ENCODE measurements around the gene HMX2. TPM values are rescaled to one million over a fixed set of nuclear protein-coding genes. Genes with fewer than 3 reads are reported as not detected.

The HMX2 gene
- total and polyA plus RNA-seq, 2 of the 8 experiments (the other 6 are each of a cell fraction or from before 2014, with no cell fraction given), result 2.0 to 2.7 TPM

DNA sequence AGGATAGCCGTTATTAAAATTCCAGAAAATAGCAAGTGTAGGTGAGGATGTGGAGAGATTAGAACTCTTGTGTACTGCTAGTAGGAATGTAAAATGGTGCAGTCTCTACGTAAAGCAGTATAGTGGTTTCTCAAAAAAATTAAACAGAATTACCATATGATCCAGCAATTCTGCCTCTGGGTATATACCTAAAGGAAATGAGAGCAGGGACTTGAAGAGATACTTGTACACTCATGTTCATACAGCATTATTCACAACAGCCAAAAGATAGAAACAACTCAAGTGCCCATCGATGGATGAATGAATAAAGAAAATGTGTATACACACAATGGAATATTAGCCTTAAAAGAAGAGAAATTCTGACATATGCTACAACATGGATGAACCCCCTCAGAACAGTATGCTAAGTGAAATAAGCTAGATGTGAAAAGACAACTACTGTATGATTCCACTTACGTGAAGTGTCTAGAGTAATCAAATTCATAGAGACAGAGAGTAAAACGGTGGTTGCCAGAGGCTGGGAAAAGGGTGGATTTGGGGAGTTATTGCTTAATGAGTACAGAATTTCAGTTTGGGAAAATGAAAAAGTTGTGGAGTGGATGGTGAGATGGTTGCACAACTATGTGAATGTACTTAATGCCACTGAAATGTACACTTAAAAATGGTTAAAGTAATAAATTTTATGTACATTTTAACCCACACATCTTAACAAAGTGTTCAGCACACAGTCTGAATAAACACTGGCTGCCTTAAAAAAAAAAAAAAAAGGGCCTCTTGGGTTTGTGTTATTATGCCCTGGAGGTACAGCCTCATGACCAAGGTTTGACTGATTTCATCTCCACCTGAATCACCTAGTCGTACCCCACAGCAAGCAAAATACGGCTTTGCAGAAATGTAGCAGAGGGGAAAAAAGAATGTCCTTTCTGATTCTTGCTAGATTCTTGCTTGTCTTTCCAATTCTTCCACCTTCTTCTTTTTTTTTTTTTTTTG is 32.5 kb downstream of the HMX2 start:
- FAIRE-seq, result no peak
- Histone ChIP-seq H3K18ac (ENCODE audit: extremely low read depth, low read length) (no peak overlapping the region), H4K8ac (ENCODE audit: extremely low read depth, insufficient read depth, low read length) (no peak overlapping the region), H3K4me2 (ENCODE audit: insufficient read depth in 1 of 2, low read depth in 2 of 2, low read length in 2 of 2) (no peak overlapping the region), H4K20me1 (replicated peaks in 1 of 2; ENCODE audit: control insufficient read depth in 1 of 2, insufficient read depth in 2 of 2, low read length in 2 of 2) (no peaks in the 10 kb centered on the region), H3K79me2 (ENCODE audit: control insufficient read depth in 1 of 2, insufficient read depth in 2 of 2, low read length in 2 of 2) (no peaks in the 10 kb centered on the region; a peak in 1 of 4 replicates), H3K14ac (ENCODE audit: insufficient read length) (no peak overlapping the region), H3K9me3 (ENCODE audit: insufficient read depth in 2 of 2, low read depth in 1 of 2, low read length in 1 of 2) (no peaks in the 10 kb centered on the region; a peak in 1 of 4 replicates), H3K56ac (replicated peaks; ENCODE audit: insufficient read length, low read depth, low read length) (no peak overlapping the region), H2AFZ (ENCODE audit: low read length) (no peak overlapping the region), H3K4me1 (replicated peaks in 1 of 4; ENCODE audit: control insufficient read depth in 3 of 4, insufficient read depth in 4 of 4, low read length in 3 of 4) (no peaks in the 10 kb centered on the region), H3K4me3 (ENCODE audit: extremely low read depth in 1 of 4, insufficient read depth in 2 of 4, low read depth in 3 of 4, low read length in 4 of 4) (no peak overlapping the region), H2BK120ac (replicated peaks; ENCODE audit: low read depth, low read length) (no peak overlapping the region), H3K4ac (replicated peaks; ENCODE audit: insufficient read length, low read depth, low read length) (no peak overlapping the region), H2AK5ac (ENCODE audit: low read depth, low read length) (no peak overlapping the region), H3K79me1 (ENCODE audit: low read depth, low read length) (no peaks in the 10 kb centered on the region; the same call in 1 of the 2 replicates), H2BK12ac (ENCODE audit: low read depth, low read length) (no peak overlapping the region), H3K36me3 (ENCODE audit: control insufficient read depth in 2 of 4, insufficient read depth in 4 of 4, low read length in 3 of 4) (peaks cover 0 to 5% (median 3%) of the 10 kb centered on the region in 4 experiments; a peak in 5 of 8 replicates), H4K91ac (replicated peaks; ENCODE audit: insufficient read length, low read length) (no peak overlapping the region), H4K5ac (ENCODE audit: insufficient read length, low read depth, low read length) (no peak overlapping the region), H3K27ac (ENCODE audit: low read depth, low read length) (no peak overlapping the region), H2BK5ac (ENCODE audit: low read depth, low read length) (no peak overlapping the region), H3K27me3 (replicated peaks in 1 of 4; ENCODE audit: control insufficient read depth in 3 of 4, extremely low read depth in 1 of 4, insufficient read depth in 3 of 4, low read length in 3 of 4) (no peaks in the 10 kb centered on the region), H3K9ac (replicated peaks in 1 of 4; ENCODE audit: extremely low read depth in 1 of 4, low read depth in 3 of 4, low read length in 3 of 4) (no peak overlapping the region), H2BK20ac (ENCODE audit: low read length) (no peak overlapping the region), H2BK15ac (ENCODE audit: low read length) (no peak overlapping the region), H3K23me2 (ENCODE audit: low read depth, low read length) (no peaks in the 10 kb centered on the region), H3K23ac (ENCODE audit: insufficient read length) (no peak overlapping the region)
- DNase-seq (ENCODE audit: low read depth in 1 of 2, low spot score in 2 of 2), result no peak
- POLR2A ChIA-PET (ENCODE audit: partially characterized antibody), result no interaction called here
- 91% methylated on average over 7 of the region's 7 CpGs; no CpG with 5 or more reads in 1 of the 2 experiments for WGBS, 2 experiments (ENCODE audit: extremely low coverage in 1 of 2, insufficient coverage in 1 of 2, insufficient read length in 1 of 2, insufficient replicate concordance in 2 of 2, low coverage in 1 of 2, low lambda C conversion rate in 2 of 2, missing lambda C conversion rate in 1 of 2)
- CTCF ChIA-PET (ENCODE audit: partially characterized antibody), result no interaction called here
- TF ChIP-seq KDM4A (IDR thresholded peaks at IDR 0.05; ENCODE audit: low read depth, low read length, severe bottlenecking) (no peak), BACH1 (IDR thresholded peaks at IDR 0.05; ENCODE audit: low read length) (no peak), SUZ12 (IDR thresholded peaks at IDR 0.05; ENCODE audit: low read length) (no peak), NRF1 (IDR thresholded peaks at IDR 0.05; ENCODE audit: low read depth, low read length) (no peak), BRCA1 (IDR thresholded peaks at IDR 0.05; ENCODE audit: low read depth, low read length) (no peak), GABPA (IDR thresholded peaks at IDR 0.05; ENCODE audit: borderline replicate concordance, insufficient read depth, low read length) (no peak), SIRT6 (IDR thresholded peaks at IDR 0.05; ENCODE audit: low read length) (no peak), ASH2L (IDR thresholded peaks at IDR 0.05; ENCODE audit: low read length) (no peak)
- TF ChIP-seq, protein P1, sequence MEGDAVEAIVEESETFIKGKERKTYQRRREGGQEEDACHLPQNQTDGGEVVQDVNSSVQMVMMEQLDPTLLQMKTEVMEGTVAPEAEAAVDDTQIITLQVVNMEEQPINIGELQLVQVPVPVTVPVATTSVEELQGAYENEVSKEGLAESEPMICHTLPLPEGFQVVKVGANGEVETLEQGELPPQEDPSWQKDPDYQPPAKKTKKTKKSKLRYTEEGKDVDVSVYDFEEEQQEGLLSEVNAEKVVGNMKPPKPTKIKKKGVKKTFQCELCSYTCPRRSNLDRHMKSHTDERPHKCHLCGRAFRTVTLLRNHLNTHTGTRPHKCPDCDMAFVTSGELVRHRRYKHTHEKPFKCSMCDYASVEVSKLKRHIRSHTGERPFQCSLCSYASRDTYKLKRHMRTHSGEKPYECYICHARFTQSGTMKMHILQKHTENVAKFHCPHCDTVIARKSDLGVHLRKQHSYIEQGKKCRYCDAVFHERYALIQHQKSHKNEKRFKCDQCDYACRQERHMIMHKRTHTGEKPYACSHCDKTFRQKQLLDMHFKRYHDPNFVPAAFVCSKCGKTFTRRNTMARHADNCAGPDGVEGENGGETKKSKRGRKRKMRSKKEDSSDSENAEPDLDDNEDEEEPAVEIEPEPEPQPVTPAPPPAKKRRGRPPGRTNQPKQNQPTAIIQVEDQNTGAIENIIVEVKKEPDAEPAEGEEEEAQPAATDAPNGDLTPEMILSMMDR (IDR thresholded peaks at IDR 0.05; ENCODE audit: control extremely low read depth in 1 of 3, insufficient read depth in 1 of 3, low read depth in 1 of 3, low read length in 3 of 3), result no peak
